A549 (cell line): ENCODE results near the gene OGA.

Source experiments
- ATOH8 ChIP-seq: fragments of 250-450 bp; sonication (Bioruptor Pico); IDR thresholded peaks from 2 replicates; pipeline ENCODE4 v1.5.0; 2020; ENCODE audit warnings: low read depth, mild to moderate bottlenecking, moderate library complexity
- CEBPB ChIP-seq, 2 experiments: fragments of >200 bp in 1 of 2; sonication (Bioruptor Twin) in 1 of 2; formaldehyde crosslinking in 1 of 2; IDR thresholded peaks; 2 replicates each; pipeline ENCODE4 v1.6.1; 2012 to 2016
- CHD2 ChIP-seq: fragments of 150-350 bp; IDR thresholded peaks from 2 replicates; pipeline ENCODE4 v1.6.1; 2014; ENCODE audit warnings: low read length; ENCODE audit not compliant: partially characterized antibody
- CTCF ChIP-seq: fragments of >200 bp; sonication (Bioruptor Twin); formaldehyde crosslinking; IDR thresholded peaks from 3 replicates; pipeline ENCODE4 v1.5.1; 2016
- EHMT2 ChIP-seq: fragments of 200-600 bp; sonication (generic); IDR thresholded peaks from 2 replicates; pipeline ENCODE4 v1.6.1; 2016; ENCODE audit warnings: antibody characterized with exemption, low read depth, mild to moderate bottlenecking, moderate library complexity
- ELK1 ChIP-seq: fragments of 150-350 bp; IDR thresholded peaks from 2 replicates; pipeline ENCODE4 v1.6.1; 2014; ENCODE audit warnings: low read depth, mild to moderate bottlenecking, low read length
- EP300 ChIP-seq, 2 experiments: fragments of >200 bp; sonication (Bioruptor Twin); formaldehyde crosslinking; IDR thresholded peaks; 2 replicates in 1 of 2; 3 replicates in 1 of 2; pipeline ENCODE4 v1.6.1; 2016 to 2017
- HDAC2 ChIP-seq: fragments of 200-600 bp; sonication (generic); IDR thresholded peaks from 2 replicates; pipeline ENCODE4 v1.6.1; 2016
- HMGXB4 ChIP-seq: fragments of 250-450 bp; sonication (Bioruptor Pico); IDR thresholded peaks from 2 replicates; pipeline ENCODE4 v1.5.0; 2021; ENCODE audit warnings: mild to moderate bottlenecking, moderate library complexity, borderline replicate concordance
- HOXB13 ChIP-seq: fragments of 250-450 bp; sonication (Bioruptor Pico); IDR thresholded peaks from 2 replicates; pipeline ENCODE4 v1.5.0; 2020; ENCODE audit warnings: low read depth, mild to moderate bottlenecking, moderate library complexity
- HOXB5 ChIP-seq: fragments of 250-450 bp; sonication (Bioruptor Pico); IDR thresholded peaks from 2 replicates; pipeline ENCODE4 v1.5.0; 2020; ENCODE audit warnings: mild to moderate bottlenecking, moderate library complexity
- KDM1A ChIP-seq: fragments of 200-600 bp; sonication (generic); IDR thresholded peaks from 2 replicates; pipeline ENCODE4 v1.6.1; 2016; ENCODE audit warnings: low read depth, mild to moderate bottlenecking
- PHF8 ChIP-seq: fragments of 200-600 bp; sonication (generic); IDR thresholded peaks from 2 replicates; pipeline ENCODE4 v1.6.1; 2016; ENCODE audit warnings: low read depth, mild to moderate bottlenecking, antibody characterized with exemption, moderate library complexity, borderline replicate concordance
- POLR2A ChIP-seq: IDR thresholded peaks from 2 replicates; pipeline ENCODE4 v1.6.1; 2012; ENCODE audit warnings: mild to moderate bottlenecking, low read length

- no peak for TF ChIP-seq CTCF
- no peak for TF ChIP-seq EP300 (IDR thresholded peaks at IDR 0.05)
- no peak for TF ChIP-seq CEBPB (IDR thresholded peaks at IDR 0.05)
- no peak for TF ChIP-seq POLR2A
- no peak for TF ChIP-seq HOXB13 (CRISPR knock-in tag)
- TF ChIP-seq CHD2, result no peak
- no peak for TF ChIP-seq HOXB5
- no peak for TF ChIP-seq ATOH8 (CRISPR knock-in tag)
- no peak for TF ChIP-seq KDM1A
- TF ChIP-seq HMGXB4 (CRISPR knock-in tag), result no peak
- TF ChIP-seq PHF8, result no peak
- no peak for TF ChIP-seq EHMT2
- TF ChIP-seq ELK1, result no peak
- no peak for TF ChIP-seq HDAC2
Observed at GRCh38 chr10:101829561-101830315, 11.5 kb upstream of the OGA start.
